ENCODE results near the gene CPS1.
A peak's percentile ranks its signal among the peaks of the same experiment; 100 is the strongest.

GRCh38 chr2:210577263-210578071, 21.1 kb downstream of the CPS1 start:
- TF ChIP-seq CTCF (IDR thresholded peaks at IDR 0.05; ENCODE audit: insufficient read depth, low read depth, low read length) (peak; percentile 88), EZH2 (IDR thresholded peaks at IDR 0.05; ENCODE audit: insufficient read depth, low read length) (no peak)

All from astrocyte (in vitro differentiated cells and primary cell).